ENCODE results near the gene GPRC5B.

The GPRC5B gene

GRCh38 chr16:19896951-19897350 lies 12.3 kb upstream of the GPRC5B start:
- DNase-seq (ENCODE audit: low read depth) = no peak

- no peak for DNase-seq (ENCODE audit: low read depth)
Observed at GRCh38 chr16:19894586-19894985, 9.9 kb upstream of the GPRC5B start.

GRCh38 chr16:19892902-19893301 lies 8.3 kb upstream of the GPRC5B start:
- no peak for DNase-seq (ENCODE audit: low read depth)

- no peak for DNase-seq (ENCODE audit: low read depth)
Observed at GRCh38 chr16:19890901-19891300, 6.3 kb upstream of the GPRC5B start.

- DNase-seq (ENCODE audit: low read depth) = no peak
Observed at GRCh38 chr16:19888834-19889233, 4.2 kb upstream of the GPRC5B start.

GRCh38 chr16:19886073-19886941 lies 1.7 kb upstream of the GPRC5B start:
- DNase-seq (ENCODE audit: low read depth) = peak; percentile 54

- no peak for DNase-seq (ENCODE audit: low read depth)
Observed at GRCh38 chr16:19885451-19886072, 914 bp upstream of the GPRC5B start.

- DNase-seq (ENCODE audit: low read depth) = no peak
Observed at GRCh38 chr16:19883966-19884485, 622 bp downstream of the GPRC5B start.

- DNase-seq (ENCODE audit: low read depth) = no peak
Observed at GRCh38 chr16:19883296-19883965, 1.2 kb downstream of the GPRC5B start.

- no peak for DNase-seq (ENCODE audit: low read depth)
Observed at GRCh38 chr16:19882646-19883045, 2.0 kb downstream of the GPRC5B start.

GRCh38 chr16:19882186-19882585 lies 2.5 kb downstream of the GPRC5B start:
- DNase-seq (ENCODE audit: low read depth) = no peak

GRCh38 chr16:19881783-19882182 lies 2.9 kb downstream of the GPRC5B start:
- DNase-seq (ENCODE audit: low read depth) = no peak

GRCh38 chr16:19881028-19881427 lies 3.6 kb downstream of the GPRC5B start:
- no peak for DNase-seq (ENCODE audit: low read depth)

GRCh38 chr16:19879241-19879792 lies 5.3 kb downstream of the GPRC5B start:
- no peak for DNase-seq (ENCODE audit: low read depth)

GRCh38 chr16:19878757-19879156 lies 5.9 kb downstream of the GPRC5B start:
- no peak for DNase-seq (ENCODE audit: low read depth)

- no peak for DNase-seq (ENCODE audit: low read depth)
Observed at GRCh38 chr16:19876501-19877059, 8.1 kb downstream of the GPRC5B start.

GRCh38 chr16:19875900-19876299 lies 8.7 kb downstream of the GPRC5B start:
- no peak for DNase-seq (ENCODE audit: low read depth)

- DNase-seq (ENCODE audit: low read depth) = no peak
Observed at GRCh38 chr16:19874851-19875546, 9.6 kb downstream of the GPRC5B start.

- DNase-seq (ENCODE audit: low read depth) = no peak
Observed at GRCh38 chr16:19874026-19874425, 10.6 kb downstream of the GPRC5B start.

GRCh38 chr16:19872935-19873334 lies 11.7 kb downstream of the GPRC5B start:
- DNase-seq (ENCODE audit: low read depth) = no peak

GRCh38 chr16:19872179-19872863 lies 12.3 kb downstream of the GPRC5B start:
- no peak for DNase-seq (ENCODE audit: low read depth)
